ENCODE measurements around the gene FMN2. TPM values are rescaled to one million over a fixed set of nuclear protein-coding genes. Genes with fewer than 3 reads are reported as not detected.

FMN2 gene
- total and polyA plus RNA-seq, 2 donors (not counting 1 experiment from before 2014, with no cell fraction given), result 8.0 to 13.7 TPM

GRCh38 chr1:240405751-240406150 lies 314.1 kb downstream of the FMN2 start:
- H3K4me3 ChIP-seq (replicated peaks in 1 of 4; ENCODE audit: control extremely low read depth in 1 of 4, insufficient read depth in 1 of 4, low read depth in 3 of 4, low read length in 4 of 4), result no peak overlapping the region
- no peaks in the 10 kb centered on the region for H4K20me1 ChIP-seq (ENCODE audit: control insufficient read depth, extremely low read depth, insufficient read depth, low read length)
- H3K9me3 ChIP-seq (ENCODE audit: control insufficient read depth, insufficient read depth, low read depth, low read length), result no peaks in the 10 kb centered on the region
- no peaks in the 10 kb centered on the region for H3K79me2 ChIP-seq (ENCODE audit: control insufficient read depth, insufficient read depth, low read length)
- H3K4me1 ChIP-seq (ENCODE audit: control insufficient read depth, extremely low read depth, insufficient read depth, low read length), result no peaks in the 10 kb centered on the region
- no peak overlapping the region for H3K9ac ChIP-seq (ENCODE audit: insufficient read depth, low read length)
- no peak overlapping the region for H3K4me2 ChIP-seq (ENCODE audit: extremely low read depth, insufficient read depth, low read length)
- H3K27me3 ChIP-seq (ENCODE audit: control insufficient read depth, insufficient read depth, low read length), result no peaks in the 10 kb centered on the region
- no peaks in the 10 kb centered on the region for H3K36me3 ChIP-seq (ENCODE audit: control insufficient read depth, insufficient read depth, low read length)
- no peak overlapping the region for H2AFZ ChIP-seq (ENCODE audit: low read length)
- no peak for DNase-seq (ENCODE audit: low read depth in 2 of 2)
- no peak overlapping the region for H3K27ac ChIP-seq (ENCODE audit: insufficient read depth, low read length)
- no peak for TF ChIP-seq EZH2 (IDR thresholded peaks at IDR 0.05; ENCODE audit: low read length, missing control alignments)
- no peak for TF ChIP-seq CTCF (conservative IDR thresholded peaks at IDR 0.05 in 1 of 2, IDR thresholded peaks at IDR 0.05 in 1 of 2; ENCODE audit: low read depth in 1 of 2, low read length in 2 of 2)

DNA sequence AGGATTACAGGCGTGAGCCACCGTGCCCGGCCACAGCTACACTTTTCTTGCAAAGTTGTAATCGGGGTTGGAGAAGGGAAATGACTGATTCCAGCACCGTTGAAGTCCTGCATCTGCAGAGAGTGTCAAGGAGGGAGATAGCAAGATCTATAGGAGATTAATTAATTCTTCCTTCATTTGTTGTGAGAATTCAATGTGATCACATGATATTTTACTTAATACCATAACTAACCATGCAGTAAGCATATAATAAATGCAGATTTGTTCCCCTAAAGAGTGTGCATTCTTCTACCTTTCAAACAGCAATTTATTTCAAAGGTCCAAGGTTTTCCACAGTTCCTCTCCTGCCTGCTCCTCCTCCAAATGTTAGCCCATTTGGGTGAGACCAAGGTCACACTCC lies 315.7 kb downstream of the FMN2 start:
- Histone ChIP-seq H2AFZ (ENCODE audit: low read length) (no peak overlapping the region), H3K27ac (ENCODE audit: insufficient read depth, low read length) (no peak overlapping the region), H3K4me3 (replicated peaks in 1 of 4; ENCODE audit: control extremely low read depth in 1 of 4, insufficient read depth in 1 of 4, low read depth in 3 of 4, low read length in 4 of 4) (no peak overlapping the region), H3K4me1 (ENCODE audit: control insufficient read depth, extremely low read depth, insufficient read depth, low read length) (no peaks in the 10 kb centered on the region), H3K9ac (ENCODE audit: insufficient read depth, low read length) (no peak overlapping the region), H4K20me1 (ENCODE audit: control insufficient read depth, extremely low read depth, insufficient read depth, low read length) (no peaks in the 10 kb centered on the region), H3K79me2 (ENCODE audit: control insufficient read depth, insufficient read depth, low read length) (no peaks in the 10 kb centered on the region), H3K27me3 (ENCODE audit: control insufficient read depth, insufficient read depth, low read length) (no peaks in the 10 kb centered on the region), H3K9me3 (ENCODE audit: control insufficient read depth, insufficient read depth, low read depth, low read length) (no peaks in the 10 kb centered on the region), H3K36me3 (ENCODE audit: control insufficient read depth, insufficient read depth, low read length) (no peaks in the 10 kb centered on the region), H3K4me2 (ENCODE audit: extremely low read depth, insufficient read depth, low read length) (no peak overlapping the region)
- TF ChIP-seq CTCF (conservative IDR thresholded peaks at IDR 0.05 in 1 of 2, IDR thresholded peaks at IDR 0.05 in 1 of 2; ENCODE audit: low read depth in 1 of 2, low read length in 2 of 2) (no peak), EZH2 (IDR thresholded peaks at IDR 0.05; ENCODE audit: low read length, missing control alignments) (no peak)
- DNase-seq (ENCODE audit: low read depth in 2 of 2), result no peak

DNA sequence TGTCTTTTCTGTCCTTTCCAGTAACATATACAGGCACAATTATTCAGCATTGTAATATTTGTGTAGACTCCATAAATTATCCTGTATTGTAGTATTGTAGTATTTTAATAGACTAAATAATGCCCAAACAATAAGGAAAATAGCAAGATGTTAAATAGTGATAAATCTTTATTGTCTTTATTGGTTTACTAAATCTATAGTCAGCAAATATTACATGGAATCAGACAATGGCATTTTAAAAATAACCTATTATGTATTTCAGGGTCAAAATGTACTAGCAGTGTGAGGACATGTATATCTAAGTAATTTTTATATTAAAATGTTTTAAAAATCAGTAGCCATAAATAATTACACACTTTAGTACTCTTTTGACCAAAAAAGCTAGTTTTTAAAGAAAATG lies 317.9 kb downstream of the FMN2 start:
- no peaks in the 10 kb centered on the region for H3K9me3 ChIP-seq (ENCODE audit: control insufficient read depth, insufficient read depth, low read depth, low read length)
- no peak overlapping the region for H3K4me3 ChIP-seq (replicated peaks in 1 of 4; ENCODE audit: control extremely low read depth in 1 of 4, insufficient read depth in 1 of 4, low read depth in 3 of 4, low read length in 4 of 4)
- H3K27ac ChIP-seq (ENCODE audit: insufficient read depth, low read length), result no peak overlapping the region
- no peaks in the 10 kb centered on the region for H3K27me3 ChIP-seq (ENCODE audit: control insufficient read depth, insufficient read depth, low read length)
- no peak for TF ChIP-seq CTCF (conservative IDR thresholded peaks at IDR 0.05 in 1 of 2, IDR thresholded peaks at IDR 0.05 in 1 of 2; ENCODE audit: low read depth in 1 of 2, low read length in 2 of 2)
- no peak for TF ChIP-seq EZH2 (IDR thresholded peaks at IDR 0.05; ENCODE audit: low read length, missing control alignments)
- DNase-seq (ENCODE audit: low read depth in 2 of 2), result no peak
- no peak overlapping the region for H3K4me2 ChIP-seq (ENCODE audit: extremely low read depth, insufficient read depth, low read length)
- H3K79me2 ChIP-seq (ENCODE audit: control insufficient read depth, insufficient read depth, low read length), result no peaks in the 10 kb centered on the region
- H3K36me3 ChIP-seq (ENCODE audit: control insufficient read depth, insufficient read depth, low read length), result no peaks in the 10 kb centered on the region
- no peaks in the 10 kb centered on the region for H4K20me1 ChIP-seq (ENCODE audit: control insufficient read depth, extremely low read depth, insufficient read depth, low read length)
- no peaks in the 10 kb centered on the region for H3K4me1 ChIP-seq (ENCODE audit: control insufficient read depth, extremely low read depth, insufficient read depth, low read length)
- H3K9ac ChIP-seq (ENCODE audit: insufficient read depth, low read length), result no peak overlapping the region
- H2AFZ ChIP-seq (ENCODE audit: low read length), result no peak overlapping the region
